H9 (cell line): Measurements from ENCODE around the gene NEK6. TPM values are rescaled to one million over a fixed set of nuclear protein-coding genes. Genes with fewer than 3 reads are reported as not detected.

Experiments used
- DNase-seq: peaks from one replicate; pipeline ENCODE4 v3.0.0-alpha.2; 2017
- H2AFZ ChIP-seq: one replicate; pipeline ENCODE4 v1.6.1; 2013; ENCODE audit warnings: mild to moderate bottlenecking, low read length, control low read depth, moderate library complexity
- H2AK5ac ChIP-seq: 2 replicates; pipeline ENCODE4 v1.6.1; 2013; ENCODE audit warnings: low read length, control low read depth, mixed read lengths; ENCODE audit not compliant: insufficient read length
- H2BK120ac ChIP-seq: one replicate; pipeline ENCODE4 v1.6.1; 2013; ENCODE audit warnings: low read depth, mild to moderate bottlenecking, low read length, control low read depth, inconsistent platforms; ENCODE audit not compliant: poor library complexity, severe bottlenecking
- H2BK12ac ChIP-seq: 2 replicates; pipeline ENCODE4 v1.6.1; 2013; ENCODE audit warnings: low read length, control low read depth, mixed read lengths, low read depth; ENCODE audit not compliant: insufficient read length
- H2BK15ac ChIP-seq: 2 replicates; pipeline ENCODE4 v1.6.1; 2013; ENCODE audit warnings: low read depth, low read length, control low read depth
- H2BK20ac ChIP-seq: one replicate; pipeline ENCODE4 v1.6.1; 2013; ENCODE audit warnings: low read depth, mild to moderate bottlenecking, low read length, control low read depth, inconsistent platforms; ENCODE audit not compliant: poor library complexity, severe bottlenecking
- H2BK5ac ChIP-seq: 2 replicates; pipeline ENCODE4 v1.6.1; 2013; ENCODE audit warnings: low read length, control low read depth, mixed read lengths; ENCODE audit not compliant: insufficient read length
- H3K14ac ChIP-seq: 2 replicates; pipeline ENCODE4 v1.6.1; 2013; ENCODE audit warnings: low read length, control low read depth; ENCODE audit not compliant: insufficient read depth
- H3K18ac ChIP-seq: 2 replicates; pipeline ENCODE4 v1.6.1; 2013; ENCODE audit warnings: low read depth, mild to moderate bottlenecking, mixed read lengths, low read length, control low read depth; ENCODE audit not compliant: insufficient read length
- H3K23ac ChIP-seq: 2 replicates; pipeline ENCODE4 v1.6.1; 2013; ENCODE audit warnings: low read length, control low read depth, mixed read lengths, low read depth; ENCODE audit not compliant: insufficient read length
- H3K23me2 ChIP-seq: 2 replicates; pipeline ENCODE4 v1.6.1; 2013; ENCODE audit warnings: low read depth, mild to moderate bottlenecking, mixed read lengths, low read length, control low read depth; ENCODE audit not compliant: insufficient read length, poor library complexity, severe bottlenecking
- H3K27ac ChIP-seq: 2 replicates; pipeline ENCODE4 v1.5.1; 2013; ENCODE audit warnings: low read length, control low read depth, mixed read lengths, low read depth; ENCODE audit not compliant: insufficient read length
- H3K27me3 ChIP-seq: 2 replicates; pipeline ENCODE4 v1.6.1; 2013; ENCODE audit warnings: low read length, control low read depth, inconsistent platforms; ENCODE audit not compliant: insufficient read depth
- H3K4ac ChIP-seq: 2 replicates; pipeline ENCODE4 v1.6.1; 2013; ENCODE audit warnings: low read depth, mild to moderate bottlenecking, control low read depth, inconsistent platforms, low read length, moderate library complexity
- H3K4me1 ChIP-seq: 2 replicates; pipeline ENCODE4 v1.6.1; 2013; ENCODE audit warnings: low read length, control low read depth, inconsistent platforms; ENCODE audit not compliant: insufficient read depth
- H3K4me2 ChIP-seq: 2 replicates; pipeline ENCODE4 v1.6.1; 2013; ENCODE audit warnings: low read length, control low read depth, mixed read lengths; ENCODE audit not compliant: insufficient read length, insufficient read depth
- H3K56ac ChIP-seq: 2 replicates; pipeline ENCODE4 v1.6.1; 2013; ENCODE audit warnings: low read depth, mild to moderate bottlenecking, mixed read lengths, low read length, control low read depth; ENCODE audit not compliant: insufficient read length
- H3K79me1 ChIP-seq: 2 replicates; pipeline ENCODE4 v1.6.1; 2013; ENCODE audit warnings: low read depth, mild to moderate bottlenecking, moderate library complexity, low read length, control low read depth, inconsistent platforms; ENCODE audit not compliant: insufficient read depth, poor library complexity, severe bottlenecking
- H3K79me2 ChIP-seq: 2 replicates; pipeline ENCODE4 v1.6.1; 2013; ENCODE audit warnings: low read length, control low read depth, inconsistent platforms; ENCODE audit not compliant: insufficient read depth
- H3K9ac ChIP-seq: 2 replicates; pipeline ENCODE4 v1.6.1; 2013; ENCODE audit warnings: low read length, control low read depth, mixed read lengths; ENCODE audit not compliant: insufficient read length; ENCODE audit errors: extremely low read depth
- H3K9me3 ChIP-seq: one replicate; pipeline ENCODE4 v1.6.1; 2013; ENCODE audit warnings: low read depth, low read length, inconsistent platforms; ENCODE audit not compliant: control insufficient read depth
- H3T11ph ChIP-seq: one replicate; pipeline ENCODE4 v1.6.1; 2013; ENCODE audit warnings: mild to moderate bottlenecking, low read length, control low read depth, inconsistent platforms
- H4K20me1 ChIP-seq: one replicate; pipeline ENCODE4 v1.6.1; 2013; ENCODE audit not compliant: control insufficient read depth, insufficient read length, insufficient read depth
- H4K5ac ChIP-seq: 2 replicates; pipeline ENCODE4 v1.6.1; 2013; ENCODE audit warnings: low read depth, mild to moderate bottlenecking, mixed read lengths, low read length, control low read depth; ENCODE audit not compliant: insufficient read length
- H4K8ac ChIP-seq: replicated peaks from 2 replicates; pipeline ENCODE4 v1.6.1; 2013; ENCODE audit warnings: low read length, control low read depth, mixed read lengths, low read depth; ENCODE audit not compliant: insufficient read length
- H4K91ac ChIP-seq: 2 replicates; pipeline ENCODE4 v1.6.1; 2013; ENCODE audit warnings: low read depth, mild to moderate bottlenecking, moderate library complexity, mixed read lengths, low read length, control low read depth; ENCODE audit not compliant: insufficient read length
- H3K27ac Mint-ChIP-seq, 3 experiments: 2 replicates in 2 of 3; 3 replicates in 1 of 3; pipeline ENCODE4 v1.8.0; 2020 to 2021; ENCODE audit warnings: mixed read lengths in 3 of 3, mild to moderate bottlenecking in 1 of 3, moderate library complexity in 1 of 3
- H3K27me3 Mint-ChIP-seq: 2 replicates; pipeline ENCODE4 v1.8.0; 2021; ENCODE audit warnings: low read depth, mild to moderate bottlenecking, moderate library complexity, mixed read lengths
- H3K36me3 Mint-ChIP-seq, 3 experiments: 2 replicates in 2 of 3; 3 replicates in 1 of 3; pipeline ENCODE4 v1.8.0; 2020 to 2021; ENCODE audit warnings: low read depth in 3 of 3, mixed read lengths in 3 of 3; ENCODE audit not compliant: insufficient read depth in 1 of 3
- H3K4me1 Mint-ChIP-seq, 2 experiments: 2 replicates each; pipeline ENCODE4 v1.8.0; 2020; ENCODE audit warnings: mixed read lengths in 2 of 2
- H3K4me3 Mint-ChIP-seq, 2 experiments: 2 replicates in 1 of 2; 3 replicates in 1 of 2; pipeline ENCODE4 v1.8.0; 2020 to 2021; ENCODE audit warnings: mild to moderate bottlenecking in 2 of 2, mixed read lengths in 2 of 2, moderate library complexity in 1 of 2
- H3K9me3 Mint-ChIP-seq, 2 experiments: 2 replicates in 1 of 2; 3 replicates in 1 of 2; pipeline ENCODE4 v1.8.0; 2020; ENCODE audit warnings: mild to moderate bottlenecking in 2 of 2, mixed read lengths in 2 of 2, moderate library complexity in 1 of 2
- CTCF ChIP-seq: fragments of 200-600 bp; sonication (generic); conservative IDR thresholded peaks from 3 replicates; pipeline ENCODE4 v1.8.0; 2021; ENCODE audit warnings: antibody characterized with exemption, mild to moderate bottlenecking
- WGBS: extraction: QIAGEN DNeasy Blood & Tissue Kit; methylation state at CpG from one replicate; pipeline ENCODE4 v1.1.7; 2013; ENCODE audit warnings: missing lambda C conversion rate, low lambda C conversion rate, mixed read lengths; ENCODE audit not compliant: insufficient read length; ENCODE audit errors: extremely low coverage; 5-methylcytosine and 5-hydroxymethylcytosine counted together
- total RNA-seq: library from RNA; stranded (reverse); gene quantifications from 2 replicates; pipeline ENCODE4 v1.2.1, GENCODE V29; 2021

The NEK6 gene
- total RNA-seq, 1 experiment from 2014 or later: 14.3 TPM

- no peak overlapping the region for H4K8ac ChIP-seq
- no peak overlapping the region for H3K23ac ChIP-seq
- no peak overlapping the region for H2BK120ac ChIP-seq
- H4K91ac ChIP-seq: no peak overlapping the region
- no peaks in the 10 kb centered on the region for H3K23me2 ChIP-seq
- H3K4ac ChIP-seq: no peak overlapping the region
- Mint-ChIP-seq H3K27ac (peak overlapping the region; percentile 84 to 95 (median 92)), H3K4me3 (peak overlapping the region in 1 of 2 experiments; percentile 47; a peak in 2 of 5 replicates), H3K36me3 (peaks cover 4 to 36% (median 25%) of the 10 kb centered on the region in 3 experiments; a peak in 6 of 7 replicates), H3K9me3 (no peaks in the 10 kb centered on the region), H3K27me3 (no peaks in the 10 kb centered on the region), H3K4me1 (peaks cover 26 to 34% of the 10 kb centered on the region in 2 experiments)
- H3K18ac ChIP-seq: no peak overlapping the region
- no peaks in the 10 kb centered on the region for H3K4me1 ChIP-seq
- no peak overlapping the region for H3K56ac ChIP-seq
- H3K27ac ChIP-seq: no peak overlapping the region
- H4K20me1 ChIP-seq: no peaks in the 10 kb centered on the region
- H3K79me2 ChIP-seq: peaks cover 5% of the 10 kb centered on the region
- no CpG with 5 or more reads among the region's 12 CpGs for WGBS
- no peaks in the 10 kb centered on the region for H3K27me3 ChIP-seq
- H3K14ac ChIP-seq: no peak overlapping the region
- peak; percentile 54 for DNase-seq
- H2BK15ac ChIP-seq: no peak overlapping the region
- no peak for TF ChIP-seq CTCF
- no peak overlapping the region for H2AFZ ChIP-seq
- no peak overlapping the region for H2AK5ac ChIP-seq
- no peak overlapping the region for H3K4me2 ChIP-seq
- H3K9ac ChIP-seq: no peak overlapping the region
- H3K79me1 ChIP-seq: no peaks in the 10 kb centered on the region
- H2BK20ac ChIP-seq: no peak overlapping the region
- no peak overlapping the region for H4K5ac ChIP-seq
- H3T11ph ChIP-seq: no peak overlapping the region
- no peak overlapping the region for H2BK12ac ChIP-seq
- H3K9me3 ChIP-seq: no peaks in the 10 kb centered on the region
- no peak overlapping the region for H2BK5ac ChIP-seq
Observed at GRCh38 chr9:124399323-124399967, 141.7 kb downstream of the NEK6 start.
